Activated CD8-positive, alpha-beta memory T cell treated with anti-CD3 and anti-CD28 coated beads, Interleukin-2, amount 50 U/mL, for 48 hours (primary cell): ENCODE measurements around the gene STK38L.
"Not testable (repeated sequence)": the region's sequence is repeated elsewhere in the genome, so short reads cannot be mapped to it uniquely, and the experiment has no call there.

Source experiments
- DNase-seq: peaks from one replicate; pipeline ENCODE4 v3.0.0-alpha.2; 2020

The STK38L gene

GRCh38 chr12:27229367-27229766 lies 14.7 kb upstream of the STK38L start:
- DNase-seq = no peak

- DNase-seq = not testable (repeated sequence)
Measured at GRCh38 chr12:27231374-27231773, 12.7 kb upstream of the STK38L start.

- DNase-seq = no peak
Measured at GRCh38 chr12:27233814-27234213, 10.3 kb upstream of the STK38L start.

- no peak for DNase-seq
Measured at GRCh38 chr12:27236498-27236897, 7.6 kb upstream of the STK38L start.

- DNase-seq = no peak
Measured at GRCh38 chr12:27237790-27238771, 6.0 kb upstream of the STK38L start.

- DNase-seq = no peak
Measured at GRCh38 chr12:27243006-27243405, 1.1 kb upstream of the STK38L start.

- DNase-seq = no peak
Measured at GRCh38 chr12:27244689-27245488, 803 bp downstream of the STK38L start.

GRCh38 chr12:27246141-27246540 lies 2.1 kb downstream of the STK38L start:
- no peak for DNase-seq

- DNase-seq = no peak
Measured at GRCh38 chr12:27246774-27247173, 2.7 kb downstream of the STK38L start.

GRCh38 chr12:27252934-27253333 lies 8.8 kb downstream of the STK38L start:
- no peak for DNase-seq

GRCh38 chr12:27253347-27253746 lies 9.3 kb downstream of the STK38L start:
- no peak for DNase-seq

- DNase-seq = no peak
Measured at GRCh38 chr12:27255806-27256205, 11.7 kb downstream of the STK38L start.

- no peak for DNase-seq
Measured at GRCh38 chr12:27257104-27257843, 13.2 kb downstream of the STK38L start.

- DNase-seq = no peak
Measured at GRCh38 chr12:27260746-27261145, 16.7 kb downstream of the STK38L start.

GRCh38 chr12:27261866-27262265 lies 17.8 kb downstream of the STK38L start:
- DNase-seq = no peak

- no peak for DNase-seq
Measured at GRCh38 chr12:27270148-27270547, 26.1 kb downstream of the STK38L start.

- DNase-seq = no peak
Measured at GRCh38 chr12:27271206-27271605, 27.1 kb downstream of the STK38L start.

GRCh38 chr12:27272373-27273028 lies 28.4 kb downstream of the STK38L start:
- DNase-seq = no peak

- no peak for DNase-seq
Measured at GRCh38 chr12:27273114-27273513, 29.0 kb downstream of the STK38L start.

GRCh38 chr12:27274706-27275105 lies 30.6 kb downstream of the STK38L start:
- DNase-seq = no peak

- DNase-seq = no peak
Measured at GRCh38 chr12:27276275-27276674, 32.2 kb downstream of the STK38L start.

- no peak for DNase-seq
Measured at GRCh38 chr12:27277846-27278260, 33.8 kb downstream of the STK38L start.

GRCh38 chr12:27279826-27280225 lies 35.7 kb downstream of the STK38L start:
- DNase-seq = no peak
